Lower lobe of right lung (tissue), 2 donors: Measurements from ENCODE around the gene KIRREL3. TPM values are rescaled to one million over a fixed set of nuclear protein-coding genes. Genes with fewer than 3 reads are reported as not detected.

Source experiments
- ATAC-seq, 2 donors: fragments of 200-7000 bp; cut with Tn5 transposase; one replicate each; pipeline ENCODE4 v1.9.1; 2020 to 2022; ENCODE audit warnings: mild to moderate bottlenecking in 2 of 2, moderate library complexity in 2 of 2
- DNase-seq: peaks from one replicate; pipeline ENCODE4 v3.0.0-alpha.2; 2020
- H3K27ac ChIP-seq: fragments of 200-600 bp; one replicate; pipeline ENCODE4 v1.8.0; 2022
- H3K27me3 ChIP-seq: fragments of 200-600 bp; one replicate; pipeline ENCODE4 v1.8.0; 2022; ENCODE audit warnings: low read depth
- H3K36me3 ChIP-seq: fragments of 200-600 bp; one replicate; pipeline ENCODE4 v1.8.0; 2022; ENCODE audit warnings: mild to moderate bottlenecking
- H3K4me1 ChIP-seq: fragments of 200-600 bp; one replicate; pipeline ENCODE4 v1.8.0; 2022
- H3K4me3 ChIP-seq: fragments of 200-600 bp; one replicate; pipeline ENCODE4 v1.8.0; 2022; ENCODE audit warnings: mild to moderate bottlenecking
- H3K9me3 ChIP-seq: fragments of 200-600 bp; one replicate; pipeline ENCODE4 v1.8.0; 2022
- intact Hi-C: fragments of 100-400 bp; cut with DNase I; formaldehyde crosslinking; loops from one replicate; pipeline ENCODE4 v1.11.0; 2022
- total RNA-seq: library from RNA; stranded (reverse); fragmentation: NEBNext Ultra II Directional; extraction: Animal tissue kit (Norgen Biotek cat#: 25700); gene quantifications from one replicate; pipeline ENCODE4 v1.2.1, GENCODE V29; 2021
- TF ChIP-seq, protein P1 (sequence below): fragments of 200-600 bp; IDR thresholded peaks from one replicate; pipeline ENCODE4 v1.8.0; 2022; ENCODE audit warnings: antibody characterized with exemption, mild to moderate bottlenecking
- donor health status: DM: no; HTN: yes; CAD: no; lungs with severe emphysema.

KIRREL3 gene
- total RNA-seq, 1 donor from 2014 or later = 0.15 TPM

DNA sequence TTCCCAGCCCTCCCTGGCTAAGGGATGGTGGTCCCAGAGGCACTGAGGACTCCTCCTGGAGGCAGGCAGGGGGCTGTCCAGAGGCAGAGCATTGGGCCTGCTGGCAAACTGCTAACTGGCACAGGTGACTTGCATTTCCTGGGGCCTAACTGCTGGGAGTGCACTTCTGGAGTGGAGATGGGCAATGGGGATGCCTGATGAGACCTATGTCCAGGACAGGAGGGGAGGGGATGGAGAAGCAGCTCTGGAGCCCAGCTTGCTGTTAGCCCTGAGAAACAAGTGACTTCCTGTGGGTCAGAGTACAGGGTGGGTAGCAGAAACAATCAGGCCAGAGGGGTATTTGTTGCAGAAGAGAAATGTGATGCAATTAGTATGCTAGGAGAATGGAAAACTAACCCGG lies 391.9 kb downstream of the KIRREL3 start:
- Histone ChIP-seq H3K27ac (no peak overlapping the region), H3K27me3 (peaks cover 6% of the 10 kb centered on the region), H3K4me1 (no peaks in the 10 kb centered on the region), H3K9me3 (no peaks in the 10 kb centered on the region), H3K36me3 (no peaks in the 10 kb centered on the region), H3K4me3 (no peak overlapping the region)
- intact Hi-C loops = no loop called here
- DNase-seq = no peak
- TF ChIP-seq, protein P1, sequence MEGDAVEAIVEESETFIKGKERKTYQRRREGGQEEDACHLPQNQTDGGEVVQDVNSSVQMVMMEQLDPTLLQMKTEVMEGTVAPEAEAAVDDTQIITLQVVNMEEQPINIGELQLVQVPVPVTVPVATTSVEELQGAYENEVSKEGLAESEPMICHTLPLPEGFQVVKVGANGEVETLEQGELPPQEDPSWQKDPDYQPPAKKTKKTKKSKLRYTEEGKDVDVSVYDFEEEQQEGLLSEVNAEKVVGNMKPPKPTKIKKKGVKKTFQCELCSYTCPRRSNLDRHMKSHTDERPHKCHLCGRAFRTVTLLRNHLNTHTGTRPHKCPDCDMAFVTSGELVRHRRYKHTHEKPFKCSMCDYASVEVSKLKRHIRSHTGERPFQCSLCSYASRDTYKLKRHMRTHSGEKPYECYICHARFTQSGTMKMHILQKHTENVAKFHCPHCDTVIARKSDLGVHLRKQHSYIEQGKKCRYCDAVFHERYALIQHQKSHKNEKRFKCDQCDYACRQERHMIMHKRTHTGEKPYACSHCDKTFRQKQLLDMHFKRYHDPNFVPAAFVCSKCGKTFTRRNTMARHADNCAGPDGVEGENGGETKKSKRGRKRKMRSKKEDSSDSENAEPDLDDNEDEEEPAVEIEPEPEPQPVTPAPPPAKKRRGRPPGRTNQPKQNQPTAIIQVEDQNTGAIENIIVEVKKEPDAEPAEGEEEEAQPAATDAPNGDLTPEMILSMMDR = no peak
- ATAC-seq = no peak

DNA sequence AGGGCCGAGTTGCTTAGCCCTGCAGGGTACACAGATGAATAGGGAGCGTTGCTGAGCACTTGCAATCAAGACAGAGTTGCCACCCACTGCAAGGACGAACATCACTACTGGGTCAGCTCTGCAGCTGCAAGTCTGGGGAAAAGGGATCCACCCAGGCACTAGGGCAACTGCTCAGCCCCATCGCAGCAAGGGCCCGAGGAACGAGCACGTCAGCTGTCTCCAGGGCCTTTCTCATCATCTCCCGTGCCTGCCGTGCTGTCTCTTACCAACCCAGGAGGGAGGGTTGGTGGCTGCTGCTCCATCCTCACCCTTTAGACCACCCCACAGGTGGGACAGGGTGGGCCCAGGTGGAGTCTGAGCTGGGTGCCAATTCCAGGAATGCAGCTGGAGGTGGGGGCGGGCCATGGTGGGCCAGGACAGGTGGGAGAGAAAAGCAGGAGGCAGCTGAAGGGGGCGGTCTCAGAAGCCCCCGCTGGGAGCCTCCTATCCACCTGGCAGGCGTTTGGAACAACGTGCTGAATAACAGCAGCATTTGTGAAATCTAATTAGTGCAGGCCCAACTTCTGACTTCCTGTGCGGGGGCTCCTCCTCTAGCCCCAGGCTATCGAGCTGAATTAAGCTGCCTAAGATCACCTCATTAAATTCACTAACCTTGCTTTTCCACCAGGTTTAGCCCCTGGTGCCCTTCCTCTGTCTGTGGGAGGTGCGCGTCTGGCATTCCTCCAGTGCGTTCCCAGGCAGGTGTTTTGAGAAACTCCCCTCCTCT lies 392.6 kb downstream of the KIRREL3 start:
- Histone ChIP-seq H3K27me3 (peaks cover 6% of the 10 kb centered on the region), H3K36me3 (no peaks in the 10 kb centered on the region), H3K27ac (no peak overlapping the region), H3K4me3 (no peak overlapping the region), H3K4me1 (no peaks in the 10 kb centered on the region), H3K9me3 (no peaks in the 10 kb centered on the region)
- no peak for ATAC-seq
- intact Hi-C loops = no loop called here
- TF ChIP-seq, protein P1 = no peak
- no peak for DNase-seq

DNA sequence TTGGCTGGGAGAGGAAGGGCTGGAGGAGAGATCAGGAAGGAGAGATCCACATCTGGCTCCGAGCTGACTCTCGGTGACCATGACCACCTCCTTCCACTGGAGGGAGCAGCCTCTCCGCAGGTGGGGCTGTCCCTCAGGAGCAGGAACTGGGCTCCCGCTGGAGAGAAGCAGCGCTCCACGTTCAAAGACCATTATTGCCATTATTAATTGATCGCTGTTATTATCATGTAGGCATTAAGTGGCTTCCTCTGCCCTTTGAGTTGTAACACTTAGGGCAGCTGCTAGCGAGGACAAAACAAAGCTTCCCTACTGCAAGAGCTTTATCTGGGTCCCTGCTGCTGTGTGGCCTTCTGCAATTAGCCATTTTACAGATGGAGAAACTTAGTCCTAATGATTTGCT lies 393.2 kb downstream of the KIRREL3 start:
- Histone ChIP-seq H3K27me3 (peaks cover 6% of the 10 kb centered on the region), H3K9me3 (no peaks in the 10 kb centered on the region), H3K4me3 (no peak overlapping the region), H3K27ac (no peak overlapping the region), H3K4me1 (no peaks in the 10 kb centered on the region), H3K36me3 (no peaks in the 10 kb centered on the region)
- DNase-seq (no peak), ATAC-seq (peak; percentile 43 to 60)
- TF ChIP-seq, protein P1 = peak; percentile 45
- intact Hi-C loops = no loop called here

DNA sequence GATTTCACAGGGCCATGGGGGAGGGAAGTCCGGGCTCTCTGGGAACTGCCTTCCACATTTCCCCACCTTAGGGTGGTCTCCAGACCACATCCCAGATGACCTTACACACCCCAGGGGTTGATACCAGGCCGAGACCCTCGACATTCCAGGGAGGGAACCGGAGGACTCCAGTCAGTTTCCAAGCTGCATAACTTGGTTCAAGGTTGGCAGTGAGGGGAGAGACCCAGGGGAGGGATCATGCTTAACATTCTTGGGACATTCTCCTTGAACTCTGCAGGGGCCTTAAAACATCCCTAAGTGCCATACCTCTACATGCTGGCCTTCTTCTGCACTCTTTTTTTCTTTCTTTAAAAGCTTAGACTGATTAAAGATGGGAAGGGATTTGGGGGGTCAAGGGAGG lies 394.1 kb downstream of the KIRREL3 start:
- no peak overlapping the region for H3K27ac ChIP-seq
- ATAC-seq = no peak
- no peaks in the 10 kb centered on the region for H3K9me3 ChIP-seq
- intact Hi-C loops = no loop called here
- H3K4me3 ChIP-seq = no peak overlapping the region
- no peaks in the 10 kb centered on the region for H3K36me3 ChIP-seq
- no peaks in the 10 kb centered on the region for H3K4me1 ChIP-seq
- H3K27me3 ChIP-seq = peaks cover 7% of the 10 kb centered on the region
- no peak for DNase-seq
- TF ChIP-seq, protein P1 = no peak

DNA sequence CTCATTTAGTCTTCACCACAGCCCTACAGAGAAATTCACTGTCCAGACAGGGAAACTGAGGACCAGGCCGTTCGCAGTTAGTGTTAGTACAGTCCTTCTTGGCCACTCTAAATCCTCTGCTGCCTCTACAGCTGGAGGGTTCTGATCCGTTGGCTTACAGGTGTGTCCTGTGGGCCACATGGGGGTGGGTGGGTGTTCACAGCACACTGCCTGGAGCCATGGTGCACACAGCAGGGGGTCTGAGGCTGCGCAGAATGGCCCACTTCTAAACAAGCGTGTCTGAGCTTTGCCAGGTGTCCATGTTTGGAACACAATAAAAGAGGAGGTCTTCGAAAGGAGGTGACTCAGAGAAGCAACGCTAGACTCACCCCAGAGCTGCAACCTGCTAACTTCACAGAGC lies 396.1 kb downstream of the KIRREL3 start:
- Histone ChIP-seq H3K4me1 (no peaks in the 10 kb centered on the region), H3K9me3 (no peaks in the 10 kb centered on the region), H3K36me3 (no peaks in the 10 kb centered on the region), H3K27me3 (peaks cover 11% of the 10 kb centered on the region), H3K4me3 (no peak overlapping the region), H3K27ac (no peak overlapping the region)
- TF ChIP-seq, protein P1 = no peak
- intact Hi-C loops = no loop called here
- DNase-seq (no peak), ATAC-seq (no peak)
